HG02852 (cell line): ENCODE measurements around the gene NRXN3.

Experiments used
- ATAC-seq: cut with Tn5 transposase; IDR thresholded peaks from one replicate; pipeline ENCODE4 v1.9.1; 2021; ENCODE audit warnings: mild to moderate bottlenecking, moderate library complexity; ENCODE audit not compliant: unreplicated experiment

The NRXN3 gene

GRCh38 chr14:79809849-79810612 is 1639.9 kb downstream of the NRXN3 start:
- ATAC-seq: no peak

- no peak for ATAC-seq
These were observed 1650.8 kb downstream of the NRXN3 start for GRCh38 chr14:79820866-79821535.

DNA sequence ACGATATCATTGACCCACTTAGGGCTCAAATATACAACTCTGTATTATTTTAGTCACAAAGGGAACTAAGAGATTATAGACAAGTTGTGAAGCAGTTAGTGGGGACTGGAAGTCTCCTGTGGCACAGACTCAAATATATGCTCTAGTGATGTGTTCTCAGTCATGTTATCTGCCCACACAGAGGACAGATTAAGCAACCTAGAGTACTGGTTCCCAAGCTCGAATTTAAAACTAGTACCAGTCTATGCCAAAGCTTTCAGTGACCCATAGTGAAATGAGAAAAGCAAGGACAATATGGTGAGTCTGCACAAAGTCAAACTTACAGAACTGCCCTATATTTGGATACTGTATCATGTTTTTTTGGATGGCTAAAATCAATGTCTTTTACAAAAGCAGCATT is 1651.9 kb downstream of the NRXN3 start:
- ATAC-seq: no peak

DNA sequence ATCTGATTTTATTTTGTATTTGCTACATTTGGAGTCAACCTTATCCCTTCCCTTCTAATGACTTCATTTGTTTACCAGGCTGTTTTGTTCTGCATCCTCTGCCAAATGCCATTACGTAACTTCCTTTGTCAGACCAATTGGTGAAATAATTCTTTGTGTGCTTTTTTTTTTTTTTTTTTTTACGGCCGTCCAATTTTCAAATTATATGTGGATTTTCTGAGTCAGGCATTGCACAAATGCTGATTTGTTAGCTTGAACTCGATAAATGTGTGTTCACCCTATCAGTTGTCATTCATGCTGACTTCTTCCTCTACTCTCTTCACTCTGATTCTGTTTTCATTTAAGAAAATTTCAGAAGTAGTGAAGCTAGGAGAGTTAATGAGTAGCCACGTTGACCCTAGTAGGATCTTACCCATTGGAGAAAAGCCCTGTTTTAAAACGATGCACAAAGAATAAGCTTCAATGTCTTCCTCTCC is 1654.9 kb downstream of the NRXN3 start:
- no peak for ATAC-seq

DNA sequence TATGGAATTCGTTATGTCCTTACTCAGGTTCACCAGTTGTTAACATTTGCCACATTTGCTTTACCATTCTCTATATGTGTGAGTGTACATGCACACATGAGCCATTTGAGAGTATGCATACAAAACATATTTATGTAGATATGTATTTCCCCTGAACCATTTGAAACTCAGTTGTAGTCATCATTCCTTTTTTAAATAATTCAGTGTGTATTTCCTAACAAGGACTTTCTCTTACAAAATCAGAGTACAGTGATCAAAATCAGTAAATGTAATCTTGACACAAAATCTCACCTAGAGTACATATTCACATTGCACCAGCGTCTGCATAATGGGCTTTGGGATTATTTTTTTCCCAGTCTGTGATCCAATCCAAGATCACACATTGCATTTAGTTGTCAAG is 1656.2 kb downstream of the NRXN3 start:
- ATAC-seq: no peak

DNA sequence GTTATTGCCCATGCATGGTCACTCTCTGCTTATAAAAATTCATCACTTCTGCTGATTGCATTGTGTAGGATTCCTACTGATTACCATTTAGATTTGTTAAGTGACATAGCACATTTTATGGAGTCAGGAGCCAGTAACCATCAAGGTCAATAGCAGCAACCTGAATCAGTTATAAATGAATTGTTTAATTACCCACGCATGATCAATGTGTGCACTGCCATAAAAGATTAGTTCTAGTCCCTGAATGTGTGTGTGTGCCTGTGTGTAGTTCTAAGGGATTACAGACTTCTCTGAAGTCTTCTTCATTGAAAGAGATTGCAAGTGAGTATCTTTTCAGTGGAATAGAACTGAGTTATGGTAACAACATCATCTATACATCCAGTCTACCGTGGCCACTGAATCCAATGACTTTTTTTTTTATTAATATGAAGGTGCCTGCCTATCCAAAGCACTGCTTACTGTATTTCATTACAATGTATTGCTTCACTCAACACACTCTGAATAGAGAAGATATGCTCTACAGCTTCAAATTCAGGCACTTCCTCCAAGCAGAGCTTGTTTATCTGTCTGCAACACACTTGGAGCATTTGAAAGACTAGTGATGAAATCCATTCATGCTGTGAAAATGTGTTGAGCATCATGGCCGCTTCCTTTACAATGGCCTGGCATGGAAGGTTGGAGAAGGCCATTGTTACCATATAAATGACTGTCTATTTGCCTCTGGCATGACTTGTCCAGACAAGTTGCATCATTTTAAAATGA is 1659.4 kb downstream of the NRXN3 start:
- ATAC-seq: no peak

DNA sequence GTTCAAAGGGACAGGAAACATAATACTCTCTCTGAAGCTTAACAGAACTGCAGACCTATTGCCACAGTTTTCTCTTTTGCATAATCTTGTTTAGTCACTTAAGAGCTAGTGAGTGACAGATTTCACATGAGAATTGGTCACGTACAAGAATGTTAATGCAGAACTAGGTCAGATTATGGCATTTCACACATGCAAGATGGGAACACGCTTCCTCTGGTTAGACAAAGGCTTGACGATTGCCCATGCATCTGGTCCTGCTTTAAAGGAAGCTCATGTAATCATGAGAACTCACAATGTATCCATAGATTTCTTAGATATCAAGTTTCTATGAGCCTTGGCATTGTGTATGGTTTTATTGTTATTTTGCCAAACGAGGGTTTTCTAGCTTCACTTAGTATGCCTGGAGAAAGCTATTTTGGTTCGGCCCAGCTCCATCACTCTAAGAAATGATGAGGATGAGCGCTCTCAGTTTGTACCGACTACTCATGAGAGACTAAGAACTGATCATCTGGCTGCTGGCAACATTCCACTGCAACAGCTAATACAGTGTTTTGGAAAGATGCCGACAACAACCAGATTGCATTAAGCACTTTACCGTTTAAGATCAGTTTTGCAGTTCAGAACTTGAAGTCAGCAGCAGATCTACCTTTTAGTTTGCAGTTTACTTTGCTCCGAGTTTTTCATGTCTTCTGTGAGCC is 1661.2 kb downstream of the NRXN3 start:
- no peak for ATAC-seq

DNA sequence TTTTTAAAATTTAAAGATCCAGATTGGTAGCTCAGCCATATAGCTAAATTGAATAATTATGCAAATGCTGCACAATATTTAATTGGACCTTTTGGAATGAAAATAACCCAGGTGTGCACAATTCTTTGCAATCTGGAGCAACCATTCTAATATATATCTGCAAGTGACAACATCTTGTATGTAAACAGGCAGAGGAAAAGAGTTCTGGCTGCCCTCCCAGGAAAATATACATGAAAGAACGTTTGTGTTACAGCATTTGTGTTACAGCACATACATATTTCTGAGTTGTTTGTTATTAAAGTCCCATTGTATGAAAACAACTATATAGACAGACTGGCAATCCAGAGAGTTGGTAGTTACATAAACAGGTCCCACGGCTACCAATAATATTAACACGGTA is 1663.6 kb downstream of the NRXN3 start:
- no peak for ATAC-seq

DNA sequence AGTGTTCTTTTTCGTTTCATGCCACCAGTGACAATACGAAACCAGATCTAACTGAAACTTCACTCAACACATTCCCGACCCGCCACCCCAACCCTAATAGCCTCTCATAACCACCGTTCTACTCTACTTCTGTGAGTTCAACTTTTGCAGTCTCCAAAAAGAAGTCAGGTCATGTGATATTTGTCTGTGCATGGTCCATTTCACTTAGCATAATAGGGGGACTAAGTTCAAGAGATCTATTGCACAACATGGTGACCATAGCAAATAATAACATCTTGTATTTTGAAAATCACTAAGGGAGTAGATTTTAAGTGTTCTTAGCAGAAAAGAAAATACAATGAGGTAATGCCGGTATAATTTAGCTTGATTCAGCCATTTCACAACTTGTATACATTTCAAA is 1664.7 kb downstream of the NRXN3 start:
- ATAC-seq: no peak

DNA sequence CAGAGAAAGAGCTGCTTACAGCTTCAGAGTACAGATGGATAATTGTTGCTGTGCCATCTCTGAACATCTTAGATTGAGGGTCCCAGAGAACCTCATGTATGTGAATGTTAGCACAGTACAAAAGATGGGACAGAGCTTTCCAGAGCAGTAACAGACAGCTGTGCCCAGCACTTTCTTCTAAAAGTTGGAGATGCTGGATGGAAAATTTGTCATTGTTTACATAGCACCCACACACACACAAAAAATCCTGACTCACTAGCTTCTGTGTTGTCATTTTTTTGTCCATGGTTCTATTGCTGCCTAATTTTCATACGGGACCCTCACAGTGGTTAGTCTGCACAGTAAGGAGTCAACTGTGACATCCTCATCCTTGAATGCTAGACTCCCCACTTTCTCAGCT is 1666.4 kb downstream of the NRXN3 start:
- no peak for ATAC-seq

DNA sequence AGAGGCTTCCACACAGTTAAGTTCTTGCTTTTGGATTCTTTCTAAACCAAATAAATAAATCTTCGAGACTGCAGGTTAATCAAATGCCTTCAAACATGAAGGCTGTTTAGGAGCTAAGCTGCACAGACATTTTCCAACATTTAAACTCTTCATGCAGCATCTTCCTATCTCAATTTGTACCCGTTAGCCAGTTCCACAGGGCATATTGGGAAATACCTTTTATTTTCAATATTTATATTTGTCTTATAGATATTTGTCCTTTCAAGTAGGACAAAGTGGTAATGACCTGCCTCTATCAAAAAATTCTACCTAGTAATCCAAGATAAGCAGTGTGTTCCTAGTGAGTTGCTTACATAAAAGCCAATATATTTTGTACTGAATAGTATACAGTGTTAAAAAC is 1667.5 kb downstream of the NRXN3 start:
- ATAC-seq: no peak

DNA sequence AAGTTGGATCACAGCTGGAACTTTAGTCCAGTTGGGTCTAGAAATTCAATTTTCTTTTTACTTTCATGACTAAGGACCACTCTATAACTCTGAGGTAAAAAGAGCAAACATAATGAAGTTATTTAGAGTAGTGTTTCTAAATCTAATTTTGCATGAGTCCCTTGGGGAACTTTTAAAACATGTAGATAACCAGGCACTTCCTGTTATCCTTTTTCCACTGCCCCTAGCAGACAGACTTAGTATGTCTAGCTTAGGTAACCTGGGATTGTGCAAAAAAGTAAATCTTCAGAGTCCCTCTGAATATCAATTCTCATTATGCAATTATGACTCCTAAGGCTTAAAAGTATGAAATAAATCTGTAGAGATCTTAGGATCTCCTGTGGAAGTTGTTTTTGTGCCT is 1669.9 kb downstream of the NRXN3 start:
- no peak for ATAC-seq

DNA sequence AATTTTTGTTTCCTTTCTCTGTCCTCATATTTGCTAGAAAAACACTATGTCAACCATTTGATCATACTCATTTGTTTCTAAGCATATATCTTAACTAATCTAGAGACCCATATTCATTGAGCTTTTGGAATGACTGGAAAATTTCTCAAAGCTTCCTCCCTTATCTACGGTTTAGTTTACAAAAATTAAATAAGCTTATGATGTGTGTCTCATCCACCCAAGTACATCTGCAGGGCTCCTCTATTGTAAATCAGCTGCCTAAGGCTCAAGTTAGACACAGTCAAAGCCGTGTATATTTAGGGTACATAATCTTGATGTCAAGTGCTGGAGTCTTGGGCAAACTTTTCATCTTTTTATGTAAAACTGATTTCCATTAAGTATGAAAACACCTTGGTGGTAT is 1670.7 kb downstream of the NRXN3 start:
- no peak for ATAC-seq

DNA sequence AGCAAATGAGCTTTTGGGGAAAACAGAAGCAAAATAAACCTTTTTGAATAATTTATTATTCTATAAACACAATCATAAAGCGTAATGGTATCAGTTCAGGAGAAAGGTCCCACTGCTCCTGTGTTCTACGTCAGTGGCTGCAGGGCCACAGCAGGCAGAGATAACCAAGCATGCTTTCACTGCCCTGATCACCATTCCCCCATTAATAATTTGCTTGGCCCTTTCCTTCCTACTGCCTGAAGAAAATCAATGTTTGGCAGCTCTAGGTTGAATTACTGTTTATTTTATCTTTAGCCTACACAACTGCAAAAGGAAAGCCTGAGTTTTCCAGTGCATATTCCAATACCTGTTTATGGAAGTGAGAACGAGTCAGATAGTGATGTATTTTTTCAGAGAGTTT is 1671.3 kb downstream of the NRXN3 start:
- no peak for ATAC-seq

DNA sequence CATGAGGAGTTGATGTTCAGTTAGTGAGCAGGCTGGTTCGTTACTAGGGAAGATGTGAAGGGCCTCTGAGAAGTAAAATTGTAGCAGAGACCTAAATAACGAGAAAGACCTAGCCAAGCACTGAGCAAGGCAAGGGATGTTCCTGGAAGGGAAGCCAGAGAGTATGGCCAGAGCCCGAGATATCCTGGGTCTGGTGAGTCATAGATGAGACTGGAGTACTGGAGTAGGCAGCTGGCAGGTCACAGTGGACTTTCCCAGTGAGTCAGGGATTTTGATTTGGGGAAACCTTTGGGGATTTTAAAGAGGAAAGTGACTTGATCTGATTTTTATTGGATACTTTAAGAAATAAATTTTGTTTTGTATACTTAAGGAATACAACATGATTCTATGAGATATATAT is 1672.1 kb downstream of the NRXN3 start:
- no peak for ATAC-seq

DNA sequence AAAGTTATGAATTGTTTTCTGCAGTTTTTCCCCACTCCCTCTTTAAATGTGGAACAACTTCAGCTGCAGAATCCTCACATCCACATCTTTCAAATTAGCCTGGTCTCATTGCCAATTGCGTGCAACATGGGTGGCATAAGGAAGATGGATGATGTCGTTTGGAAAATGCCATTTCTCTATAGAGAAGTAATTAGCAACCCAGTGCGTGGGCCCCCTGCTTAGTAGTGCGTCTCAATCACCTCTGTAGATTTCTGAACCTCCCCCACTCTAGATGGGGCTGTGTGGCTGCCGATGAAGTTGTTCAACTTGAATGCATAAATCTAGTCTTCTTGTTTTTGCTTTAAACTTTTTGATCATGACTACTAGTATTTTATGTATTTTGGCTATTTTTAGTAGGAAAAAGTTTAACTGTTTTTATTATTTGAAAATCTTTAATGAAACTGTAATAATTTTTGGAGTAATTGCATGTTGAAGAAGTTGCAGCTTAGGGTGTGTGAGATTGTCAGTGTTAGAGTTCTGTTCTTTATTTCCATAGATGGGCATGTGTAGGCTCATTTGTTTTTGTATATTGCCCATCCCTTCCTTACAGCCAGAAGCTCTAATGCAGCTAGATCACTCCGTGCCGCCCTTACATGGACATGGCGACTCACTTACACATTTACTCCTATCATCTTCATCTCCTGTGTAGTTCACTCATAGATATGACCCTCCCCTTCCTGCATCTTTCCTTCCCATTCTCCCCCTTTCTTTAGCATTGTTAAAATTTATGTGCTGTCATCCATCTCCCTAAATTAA is 1683.0 kb downstream of the NRXN3 start:
- no peak for ATAC-seq

GRCh38 chr14:79855789-79856188 is 1685.6 kb downstream of the NRXN3 start:
- ATAC-seq: no peak

GRCh38 chr14:79856381-79856780 is 1686.2 kb downstream of the NRXN3 start:
- ATAC-seq: no peak

DNA sequence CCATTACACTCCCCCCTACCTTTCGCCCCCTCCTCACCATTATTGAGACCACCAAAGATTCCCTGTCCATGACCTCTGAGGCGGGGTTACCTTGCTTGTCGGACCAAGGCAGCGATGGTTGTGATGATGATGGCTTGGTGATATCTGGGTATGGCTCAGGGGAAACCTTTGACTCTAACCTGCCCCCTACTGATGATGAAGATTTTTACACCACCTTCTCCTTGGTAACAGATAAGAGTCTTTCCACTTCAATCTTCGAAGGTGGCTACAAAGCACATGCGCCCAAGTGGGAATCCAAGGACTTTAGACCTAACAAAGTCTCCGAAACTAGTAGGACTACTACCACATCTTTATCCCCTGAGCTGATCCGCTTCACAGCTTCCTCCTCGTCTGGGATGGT is 1690.9 kb downstream of the NRXN3 start:
- no peak for ATAC-seq

DNA sequence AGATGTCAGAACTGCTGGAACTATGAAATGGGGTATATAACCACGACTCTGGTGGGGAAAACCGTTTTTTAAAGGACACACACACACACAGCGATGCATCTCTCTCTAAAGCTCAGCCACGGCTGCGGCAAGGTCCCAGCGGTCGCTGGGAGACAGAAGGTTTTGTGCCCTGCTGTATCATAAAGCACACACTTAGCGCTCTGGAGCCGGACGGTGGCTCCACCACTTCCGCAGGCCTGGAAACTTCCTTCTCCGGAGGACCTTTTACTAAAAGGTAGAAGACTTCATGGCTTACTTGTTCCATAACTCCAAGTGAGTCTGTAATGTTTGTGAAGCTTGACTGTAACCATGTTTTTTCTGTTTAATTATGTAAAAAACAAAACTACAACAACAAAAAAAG is 1691.9 kb downstream of the NRXN3 start:
- ATAC-seq: no peak
